GM18519 (cell line): ENCODE data around the gene ZNF627.
"Not testable (repeated sequence)": the region's sequence is repeated elsewhere in the genome, so short reads cannot be mapped to it uniquely, and the experiment has no call there.

ENCODE experiments used
- ATAC-seq: cut with Tn5 transposase; IDR thresholded peaks from one replicate; pipeline ENCODE4 v1.9.1; 2021; ENCODE audit warnings: mild to moderate bottlenecking, moderate library complexity; ENCODE audit not compliant: unreplicated experiment, low FRiP score

ZNF627 gene

GRCh38 chr19:11573763-11574162 is 23.5 kb upstream of the ZNF627 start:
- not testable (repeated sequence) for ATAC-seq

GRCh38 chr19:11574689-11575088 is 22.6 kb upstream of the ZNF627 start:
- ATAC-seq: no peak

- ATAC-seq: no peak
Measured at GRCh38 chr19:11576227-11576626, 21.1 kb upstream of the ZNF627 start.

- ATAC-seq: no peak
Measured at GRCh38 chr19:11577451-11578257, 19.6 kb upstream of the ZNF627 start, which contains the start of gene ACP5. Gene ACP5, minus strand, starts transcription at chr19:11577645. Its CDS starts 328 bp downstream, at chr19:11577317.

- ATAC-seq: no peak
Measured at GRCh38 chr19:11578258-11579142, 18.8 kb upstream of the ZNF627 start.

- no peak for ATAC-seq
Measured at GRCh38 chr19:11580116-11580515, 17.2 kb upstream of the ZNF627 start.

GRCh38 chr19:11581740-11582139 is 15.5 kb upstream of the ZNF627 start:
- peak; percentile 71 for ATAC-seq

GRCh38 chr19:11586331-11586730 is 11.0 kb upstream of the ZNF627 start:
- no peak for ATAC-seq

DNA sequence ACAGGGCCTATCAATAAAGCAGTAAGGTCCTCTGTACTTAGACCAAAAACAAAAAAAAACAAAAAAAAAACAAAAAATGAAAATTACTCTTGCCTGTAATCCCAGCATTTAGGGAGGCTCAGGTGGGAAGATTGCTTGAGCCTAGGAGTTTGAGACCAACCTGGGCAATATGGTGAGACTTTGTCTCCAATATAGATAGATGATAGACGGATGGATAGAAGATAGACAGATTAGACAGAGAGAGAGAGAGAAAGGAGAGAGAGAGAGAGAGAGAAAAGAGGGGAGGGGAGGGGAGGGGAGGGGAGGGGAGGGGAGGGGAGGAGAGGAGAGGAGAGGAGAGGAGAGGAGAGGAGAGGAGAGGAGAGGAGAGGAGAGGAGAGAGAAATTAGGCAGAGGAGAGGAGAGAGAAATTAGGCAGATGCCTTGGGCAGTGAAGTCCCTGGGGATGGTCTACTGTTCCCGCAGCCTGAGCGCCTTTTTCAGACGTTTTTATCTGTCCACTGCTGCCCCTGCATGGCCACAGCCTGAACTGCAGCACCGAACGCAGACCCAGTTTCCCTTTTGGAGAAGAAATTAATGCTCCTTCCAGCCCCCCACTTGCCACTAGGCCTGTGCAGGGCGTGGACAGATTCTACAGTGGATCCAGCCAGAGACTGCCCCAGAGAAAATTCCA is 9.8 kb upstream of the ZNF627 start:
- ATAC-seq: no peak

GRCh38 chr19:11587975-11588631 is 9.2 kb upstream of the ZNF627 start:
- no peak for ATAC-seq

- no peak for ATAC-seq
Measured at GRCh38 chr19:11594084-11594483, 3.2 kb upstream of the ZNF627 start.

DNA sequence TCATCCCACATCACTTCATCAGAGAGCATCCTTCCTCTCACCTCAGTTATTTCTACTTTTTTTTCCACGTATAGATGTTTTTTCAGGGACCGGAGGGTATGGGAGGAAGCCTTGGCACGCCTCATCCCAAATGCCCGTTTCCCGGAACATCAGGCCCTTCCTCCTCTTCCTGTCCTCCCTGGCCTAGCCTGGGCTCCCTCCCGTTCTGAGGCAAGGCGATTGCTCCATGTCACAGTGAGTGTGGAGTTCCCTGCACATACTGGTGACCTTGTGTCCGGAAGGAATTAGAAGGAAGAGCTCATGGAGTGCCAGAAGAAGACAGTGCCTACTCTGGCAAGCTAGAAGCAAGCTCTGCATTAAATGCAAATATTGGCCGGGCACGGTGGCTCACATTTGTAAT is 1.1 kb upstream of the ZNF627 start:
- ATAC-seq: no peak

- no peak for ATAC-seq
Measured at GRCh38 chr19:11598103-11598483, 810 bp downstream of the ZNF627 start.

- no peak for ATAC-seq
Measured at GRCh38 chr19:11598746-11599145, 1.5 kb downstream of the ZNF627 start.

- ATAC-seq: not testable (repeated sequence)
Measured at GRCh38 chr19:11599704-11600103, 2.4 kb downstream of the ZNF627 start.

- ATAC-seq: no peak
Measured at GRCh38 chr19:11606484-11606883, 9.2 kb downstream of the ZNF627 start.

DNA sequence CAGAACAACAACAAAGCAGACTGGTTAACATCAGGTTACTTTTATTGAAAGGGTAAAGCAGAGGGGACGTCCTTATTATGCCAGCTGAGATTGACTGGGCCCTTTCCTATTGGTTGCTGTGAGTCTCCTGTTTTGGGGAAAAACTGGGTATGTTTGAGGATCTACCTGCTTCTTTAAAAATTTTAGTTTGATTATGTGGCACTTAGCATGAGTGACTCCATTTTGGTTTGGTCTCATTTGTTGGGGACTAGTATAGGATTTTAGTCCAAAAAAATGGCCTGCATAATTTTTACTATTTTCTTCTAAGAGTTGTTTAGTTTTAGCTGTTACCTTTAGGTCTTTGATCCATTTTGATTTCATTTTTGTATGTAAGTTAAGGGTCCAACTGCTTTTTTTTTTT is 14.4 kb downstream of the ZNF627 start:
- ATAC-seq: no peak

DNA sequence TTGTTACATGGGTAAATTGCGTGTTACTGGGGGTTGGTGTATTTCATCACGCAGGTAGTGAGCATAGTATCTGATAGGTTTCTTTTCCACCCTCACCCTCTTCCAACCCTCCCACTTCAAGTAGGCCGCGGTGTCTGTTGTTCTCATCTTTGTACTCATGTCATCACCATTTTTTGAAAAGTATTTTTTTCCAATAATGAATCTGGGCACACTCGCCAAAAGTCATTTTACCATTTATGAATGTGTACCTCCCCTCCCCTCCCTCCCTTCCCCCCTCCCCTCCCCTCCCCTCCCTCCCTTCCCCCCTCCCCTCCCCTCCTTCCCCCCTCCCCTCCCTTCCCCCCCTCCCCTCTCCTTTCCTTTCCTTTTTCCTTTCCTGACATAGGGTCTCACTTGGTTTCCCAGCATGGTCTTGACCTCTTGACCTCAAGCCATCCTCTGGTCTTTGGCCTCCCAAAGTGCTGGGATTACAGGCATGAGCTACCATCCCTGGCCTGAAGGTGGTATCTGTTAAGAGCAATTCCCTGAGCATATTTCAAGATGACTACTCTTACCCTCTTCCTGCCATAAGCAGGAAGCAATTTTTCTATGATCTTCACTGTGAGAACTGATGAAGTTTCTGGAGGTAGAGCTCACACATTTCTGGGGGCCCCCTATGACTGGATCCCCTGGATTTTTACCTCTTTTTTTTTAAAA is 15.7 kb downstream of the ZNF627 start:
- no peak for ATAC-seq

- ATAC-seq: no peak
Measured at GRCh38 chr19:11617180-11618062, 20.1 kb downstream of the ZNF627 start.
